Measurements from ENCODE around the gene KIFAP3.

The KIFAP3 gene

DNA sequence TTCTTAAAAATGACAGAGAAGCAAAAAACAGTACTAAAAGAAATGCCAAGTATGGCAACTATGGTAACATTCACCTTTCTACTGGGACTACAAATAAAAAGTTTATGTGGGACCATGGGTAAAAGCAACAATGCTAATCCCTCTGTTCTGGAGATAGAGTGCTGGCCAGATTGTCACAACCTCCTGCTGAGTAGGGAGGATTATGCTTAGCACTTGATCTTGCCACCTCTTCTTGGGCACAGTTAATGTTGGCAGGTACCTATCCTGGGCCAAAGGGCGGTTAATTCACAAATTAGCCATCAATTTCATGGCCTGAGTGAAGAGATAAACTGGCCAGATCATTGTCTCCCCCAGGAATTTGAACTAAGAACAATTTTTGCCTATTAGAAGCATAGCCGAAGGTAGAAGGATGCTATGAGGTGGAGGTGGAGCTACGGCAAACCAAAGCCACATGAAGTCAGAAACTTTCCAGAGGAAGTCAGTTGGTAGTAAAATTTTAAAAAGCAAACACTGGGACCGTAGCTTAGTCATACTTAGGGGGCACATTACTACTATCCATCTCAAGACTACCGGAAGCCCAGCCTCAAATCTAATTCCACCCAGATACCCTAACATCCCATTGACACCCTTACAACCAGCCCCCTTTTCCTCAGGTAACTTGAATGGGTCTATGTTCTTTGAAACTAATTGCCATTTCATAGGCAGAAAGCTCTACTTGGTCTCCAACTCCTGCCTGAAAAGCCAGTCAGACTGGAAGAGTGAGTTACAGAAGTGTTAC, 183.5 kb downstream of the KIFAP3 start:
- H3K9ac ChIP-seq (ENCODE audit: low read length), result peak overlapping the region; percentile 8
- no peaks in the 10 kb centered on the region for H3K9me3 ChIP-seq (ENCODE audit: control insufficient read depth, low read length)
- H3K36me3 ChIP-seq (ENCODE audit: control insufficient read depth, insufficient read depth, low read length), result no peaks in the 10 kb centered on the region
- H3K4me3 ChIP-seq (ENCODE audit: low read length), result no peak overlapping the region
- peaks cover 18% of the 10 kb centered on the region for H3K4me1 ChIP-seq (ENCODE audit: control insufficient read depth, insufficient read depth, low read length)
- H3K27me3 ChIP-seq (ENCODE audit: control insufficient read depth, insufficient read depth, low read length), result no peaks in the 10 kb centered on the region

DNA sequence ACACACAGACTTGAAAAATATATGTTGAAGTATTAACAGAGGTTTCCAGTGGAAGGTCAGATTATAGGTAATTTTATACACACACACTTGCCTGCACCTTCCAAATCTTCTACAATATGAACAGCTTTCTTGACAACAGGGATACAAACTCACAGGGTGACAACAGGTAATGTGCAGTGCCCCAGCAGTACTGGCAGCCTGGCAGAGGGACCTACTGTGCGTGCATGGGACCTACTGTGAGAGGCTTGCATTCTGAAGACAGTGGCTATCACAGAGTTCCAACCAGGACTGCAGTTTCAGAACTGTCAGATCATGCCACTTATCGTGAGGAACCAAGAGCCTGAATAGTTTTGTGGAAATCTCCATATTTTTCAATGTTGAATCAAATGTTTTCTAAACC, 184.6 kb downstream of the KIFAP3 start:
- peaks cover 18% of the 10 kb centered on the region for H3K4me1 ChIP-seq (ENCODE audit: control insufficient read depth, insufficient read depth, low read length)
- H3K9ac ChIP-seq (ENCODE audit: low read length), result no peak overlapping the region
- H3K4me3 ChIP-seq (ENCODE audit: low read length), result no peak overlapping the region
- no peaks in the 10 kb centered on the region for H3K27me3 ChIP-seq (ENCODE audit: control insufficient read depth, insufficient read depth, low read length)
- no peaks in the 10 kb centered on the region for H3K9me3 ChIP-seq (ENCODE audit: control insufficient read depth, low read length)
- H3K36me3 ChIP-seq (ENCODE audit: control insufficient read depth, insufficient read depth, low read length), result no peaks in the 10 kb centered on the region

DNA sequence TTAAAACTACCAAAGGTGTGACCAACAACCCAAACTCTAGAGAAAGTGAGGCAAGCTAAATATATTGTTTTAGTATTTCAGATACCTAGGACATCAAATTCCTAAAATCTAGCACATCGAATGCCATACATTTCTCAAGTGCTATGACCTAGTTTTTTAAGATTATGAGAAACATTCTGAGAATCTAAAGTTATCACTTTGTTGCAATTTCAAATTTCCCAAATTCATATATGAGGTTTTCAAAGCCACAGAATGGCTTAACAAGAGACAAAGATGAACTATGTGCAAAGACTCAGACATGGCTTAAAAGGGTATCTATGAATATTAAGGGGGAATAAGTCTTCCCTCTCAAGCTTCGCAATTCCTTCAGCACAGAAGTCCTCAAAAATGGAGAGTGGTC, 187.6 kb downstream of the KIFAP3 start:
- H3K36me3 ChIP-seq (ENCODE audit: control insufficient read depth, insufficient read depth, low read length), result no peaks in the 10 kb centered on the region
- H3K4me3 ChIP-seq (ENCODE audit: low read length), result no peak overlapping the region
- H3K9me3 ChIP-seq (ENCODE audit: control insufficient read depth, low read length), result no peaks in the 10 kb centered on the region
- H3K9ac ChIP-seq (ENCODE audit: low read length), result no peak overlapping the region
- peaks cover 13% of the 10 kb centered on the region for H3K4me1 ChIP-seq (ENCODE audit: control insufficient read depth, insufficient read depth, low read length)
- no peaks in the 10 kb centered on the region for H3K27me3 ChIP-seq (ENCODE audit: control insufficient read depth, insufficient read depth, low read length)

DNA sequence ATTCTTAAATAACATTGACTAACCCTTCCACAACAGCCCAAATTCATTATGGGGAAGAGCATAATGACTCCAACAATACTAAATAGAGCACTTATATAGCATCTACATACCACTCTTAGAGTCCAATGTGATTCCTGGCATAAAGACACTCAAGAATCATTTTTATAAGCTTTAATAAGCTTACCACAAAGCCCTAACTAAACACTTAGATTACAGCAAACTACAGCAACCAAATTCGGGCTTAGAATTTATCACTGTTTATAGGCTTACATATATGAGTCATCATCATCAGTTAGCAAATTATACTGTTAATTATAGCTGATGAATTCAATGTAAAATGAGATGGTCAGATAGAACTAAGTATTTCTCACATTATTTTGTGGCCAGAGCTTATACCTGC, 188.1 kb downstream of the KIFAP3 start:
- no peaks in the 10 kb centered on the region for H3K36me3 ChIP-seq (ENCODE audit: control insufficient read depth, insufficient read depth, low read length)
- H3K4me1 ChIP-seq (ENCODE audit: control insufficient read depth, insufficient read depth, low read length), result peaks cover 8% of the 10 kb centered on the region
- no peaks in the 10 kb centered on the region for H3K9me3 ChIP-seq (ENCODE audit: control insufficient read depth, low read length)
- H3K4me3 ChIP-seq (ENCODE audit: low read length), result no peak overlapping the region
- H3K9ac ChIP-seq (ENCODE audit: low read length), result no peak overlapping the region
- H3K27me3 ChIP-seq (ENCODE audit: control insufficient read depth, insufficient read depth, low read length), result no peaks in the 10 kb centered on the region

DNA sequence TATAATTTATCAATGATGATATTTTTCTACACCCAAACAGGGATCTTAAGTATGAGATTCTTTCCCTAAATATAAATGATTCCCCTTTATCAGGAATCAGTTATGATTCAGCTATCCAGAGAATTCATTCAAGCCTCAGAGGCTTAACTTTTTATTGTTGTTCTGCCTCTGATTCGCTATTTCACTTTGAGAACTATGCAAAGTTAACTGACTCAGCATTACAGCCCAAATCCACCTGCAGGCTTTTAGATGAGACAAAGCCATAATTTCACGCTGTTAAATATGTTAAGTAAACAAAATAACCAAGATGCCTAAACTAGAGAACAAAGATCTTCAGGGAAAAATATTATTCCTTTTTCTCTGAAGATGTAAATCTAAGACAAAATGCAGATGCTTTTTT, 189.3 kb downstream of the KIFAP3 start:
- H3K9ac ChIP-seq (ENCODE audit: low read length), result no peak overlapping the region
- H3K9me3 ChIP-seq (ENCODE audit: control insufficient read depth, low read length), result no peaks in the 10 kb centered on the region
- no peaks in the 10 kb centered on the region for H3K36me3 ChIP-seq (ENCODE audit: control insufficient read depth, insufficient read depth, low read length)
- H3K4me3 ChIP-seq (ENCODE audit: low read length), result no peak overlapping the region
- H3K27me3 ChIP-seq (ENCODE audit: control insufficient read depth, insufficient read depth, low read length), result no peaks in the 10 kb centered on the region
- no peaks in the 10 kb centered on the region for H3K4me1 ChIP-seq (ENCODE audit: control insufficient read depth, insufficient read depth, low read length)

DNA sequence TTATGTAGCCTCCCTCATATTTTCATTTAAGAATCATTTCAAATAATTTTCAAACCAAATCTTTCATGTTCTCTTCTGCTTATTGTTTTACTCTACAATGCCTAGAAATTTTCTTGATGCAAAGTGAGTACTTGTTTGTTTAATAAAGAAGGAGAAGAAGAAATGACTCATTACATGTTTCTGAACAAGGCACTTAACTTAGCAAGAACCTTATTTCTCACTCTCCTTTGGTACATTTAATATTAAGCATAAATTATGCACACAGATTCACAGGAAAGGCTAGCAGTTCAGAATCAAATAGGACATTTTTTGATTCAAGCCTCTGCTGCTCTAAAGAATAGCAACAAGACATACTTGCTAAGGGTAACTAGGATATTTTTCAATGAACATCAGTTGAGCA, 189.9 kb downstream of the KIFAP3 start:
- H3K36me3 ChIP-seq (ENCODE audit: control insufficient read depth, insufficient read depth, low read length), result no peaks in the 10 kb centered on the region
- no peak overlapping the region for H3K4me3 ChIP-seq (ENCODE audit: low read length)
- H3K27me3 ChIP-seq (ENCODE audit: control insufficient read depth, insufficient read depth, low read length), result no peaks in the 10 kb centered on the region
- H3K9ac ChIP-seq (ENCODE audit: low read length), result no peak overlapping the region
- H3K4me1 ChIP-seq (ENCODE audit: control insufficient read depth, insufficient read depth, low read length), result no peaks in the 10 kb centered on the region
- H3K9me3 ChIP-seq (ENCODE audit: control insufficient read depth, low read length), result no peaks in the 10 kb centered on the region

DNA sequence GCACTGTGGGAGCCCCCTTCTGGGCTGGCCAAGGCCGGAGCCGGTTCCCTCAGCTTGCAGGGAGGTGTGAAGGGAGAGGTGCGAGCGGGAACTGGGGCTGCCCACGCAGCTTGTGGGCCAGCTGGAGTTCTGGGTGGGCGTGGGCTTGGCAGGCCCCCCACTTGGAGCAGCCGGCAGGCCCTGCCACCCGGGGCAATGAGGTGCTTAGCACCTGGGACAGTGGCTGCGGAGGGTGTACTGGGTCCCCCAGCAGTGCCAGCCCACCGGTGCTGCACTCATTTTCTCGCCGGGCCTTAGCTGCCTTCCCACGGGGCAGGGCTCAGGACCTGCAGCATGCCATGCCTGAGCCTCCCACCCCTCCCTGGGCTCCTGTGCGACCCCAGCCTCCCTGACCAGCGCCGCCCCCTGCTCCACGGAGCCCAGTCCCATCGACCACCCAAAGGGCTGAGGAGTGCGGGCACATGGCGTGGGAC, 192.4 kb downstream of the KIFAP3 start:
- Histone ChIP-seq H3K4me1 (ENCODE audit: control insufficient read depth, insufficient read depth, low read length) (no peaks in the 10 kb centered on the region), H3K9me3 (ENCODE audit: control insufficient read depth, low read length) (no peaks in the 10 kb centered on the region), H3K27me3 (ENCODE audit: control insufficient read depth, insufficient read depth, low read length) (no peaks in the 10 kb centered on the region), H3K4me3 (ENCODE audit: low read length) (no peak overlapping the region), H3K9ac (ENCODE audit: low read length) (no peak overlapping the region), H3K36me3 (ENCODE audit: control insufficient read depth, insufficient read depth, low read length) (peaks cover 6% of the 10 kb centered on the region)

DNA sequence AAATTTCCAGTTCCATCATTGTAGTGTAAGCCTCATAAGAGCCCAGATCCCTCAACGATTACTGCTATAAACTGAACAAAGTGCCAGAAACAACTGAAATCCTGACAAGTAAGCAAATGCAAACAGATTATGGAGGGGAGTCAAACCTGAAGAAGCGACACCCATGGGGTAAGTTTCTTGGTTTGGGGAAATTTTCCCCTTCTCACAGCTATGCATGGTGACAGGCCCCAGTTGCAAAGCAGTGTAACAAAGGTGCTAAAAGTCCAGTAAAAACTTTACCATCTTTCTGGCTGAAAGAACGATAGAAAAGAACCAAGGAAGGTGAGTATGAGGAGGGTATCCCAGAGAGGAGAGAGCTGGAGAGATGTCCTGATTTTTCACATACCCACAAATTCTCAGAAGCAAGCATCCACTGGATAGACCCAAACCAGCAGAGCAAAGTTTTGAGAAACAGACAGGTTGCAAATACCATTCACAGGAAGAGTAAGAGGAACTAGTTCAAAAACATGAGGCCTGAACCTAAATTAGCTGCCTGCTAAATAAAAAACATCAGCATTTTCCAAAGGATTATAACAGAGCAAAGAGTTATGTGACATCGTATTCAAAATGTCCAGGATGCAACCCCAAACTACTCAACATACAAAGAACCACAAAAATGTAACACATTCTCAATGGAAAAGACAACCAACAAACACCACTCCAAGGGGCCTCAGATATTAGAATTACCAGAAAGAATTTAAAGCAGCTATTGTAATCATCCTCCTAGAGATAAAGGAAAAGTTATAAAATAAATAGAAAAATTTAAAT, 195.3 kb downstream of the KIFAP3 start:
- Histone ChIP-seq H3K9ac (ENCODE audit: low read length) (no peak overlapping the region), H3K27me3 (ENCODE audit: control insufficient read depth, insufficient read depth, low read length) (no peaks in the 10 kb centered on the region), H3K36me3 (ENCODE audit: control insufficient read depth, insufficient read depth, low read length) (peaks cover 6% of the 10 kb centered on the region), H3K4me3 (ENCODE audit: low read length) (no peak overlapping the region), H3K9me3 (ENCODE audit: control insufficient read depth, low read length) (no peaks in the 10 kb centered on the region), H3K4me1 (ENCODE audit: control insufficient read depth, insufficient read depth, low read length) (no peaks in the 10 kb centered on the region)

DNA sequence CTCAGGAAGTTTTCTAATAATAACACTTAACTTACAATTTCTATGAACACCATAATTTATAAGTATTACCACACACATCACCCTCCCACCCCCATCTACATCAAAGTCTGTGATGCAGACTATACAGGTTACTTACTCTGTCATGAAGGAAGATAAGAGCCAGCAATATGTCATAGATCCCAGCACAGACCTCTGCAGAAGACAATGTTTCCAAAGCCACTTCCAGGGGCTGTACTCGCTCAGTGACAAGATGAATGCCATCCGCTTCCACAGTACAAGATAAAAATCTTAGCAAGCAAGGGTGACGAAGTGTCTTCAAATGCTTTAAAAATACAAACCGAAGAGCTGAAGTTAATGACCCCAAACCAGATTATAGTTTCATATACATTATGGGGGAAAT, 196.0 kb downstream of the KIFAP3 start:
- no peaks in the 10 kb centered on the region for H3K27me3 ChIP-seq (ENCODE audit: control insufficient read depth, insufficient read depth, low read length)
- H3K36me3 ChIP-seq (ENCODE audit: control insufficient read depth, insufficient read depth, low read length), result peaks cover 6% of the 10 kb centered on the region
- no peak overlapping the region for H3K4me3 ChIP-seq (ENCODE audit: low read length)
- no peaks in the 10 kb centered on the region for H3K4me1 ChIP-seq (ENCODE audit: control insufficient read depth, insufficient read depth, low read length)
- H3K9ac ChIP-seq (ENCODE audit: low read length), result no peak overlapping the region
- no peaks in the 10 kb centered on the region for H3K9me3 ChIP-seq (ENCODE audit: control insufficient read depth, low read length)

DNA sequence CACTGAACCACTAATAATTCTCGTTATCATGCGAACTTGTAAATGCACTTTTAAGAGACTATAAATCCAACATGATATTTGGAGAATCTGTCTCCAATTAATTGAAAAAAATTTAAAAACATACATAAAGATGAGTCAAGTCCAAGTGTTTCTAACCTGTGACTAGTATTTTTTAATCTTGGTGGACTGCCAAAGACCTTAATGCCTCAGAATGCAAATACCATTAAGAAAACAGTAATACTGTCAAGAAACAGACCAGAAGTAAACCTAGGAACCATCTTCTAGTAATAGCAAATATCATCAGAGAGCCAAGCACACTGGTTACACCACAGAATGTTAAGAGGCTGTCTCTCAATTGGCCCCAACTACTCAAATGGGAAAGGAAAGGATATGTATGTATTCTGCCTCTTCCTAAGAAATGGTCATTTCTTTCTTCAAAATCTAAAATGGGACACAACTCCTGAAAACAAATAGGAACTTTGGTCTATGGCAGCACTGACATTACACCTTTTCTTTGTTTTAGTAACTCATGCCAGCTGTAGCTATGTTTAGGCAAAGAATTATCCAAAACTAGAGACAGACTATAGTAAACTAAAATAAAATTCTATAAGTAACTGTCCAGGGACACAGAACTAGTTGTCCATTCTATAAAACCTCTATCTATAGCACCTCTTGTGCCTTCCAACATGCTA, 196.5 kb downstream of the KIFAP3 start:
- Histone ChIP-seq H3K9ac (ENCODE audit: low read length) (no peak overlapping the region), H3K4me1 (ENCODE audit: control insufficient read depth, insufficient read depth, low read length) (no peaks in the 10 kb centered on the region), H3K36me3 (ENCODE audit: control insufficient read depth, insufficient read depth, low read length) (peaks cover 11% of the 10 kb centered on the region), H3K4me3 (ENCODE audit: low read length) (no peak overlapping the region), H3K27me3 (ENCODE audit: control insufficient read depth, insufficient read depth, low read length) (no peaks in the 10 kb centered on the region), H3K9me3 (ENCODE audit: control insufficient read depth, low read length) (no peaks in the 10 kb centered on the region)

DNA sequence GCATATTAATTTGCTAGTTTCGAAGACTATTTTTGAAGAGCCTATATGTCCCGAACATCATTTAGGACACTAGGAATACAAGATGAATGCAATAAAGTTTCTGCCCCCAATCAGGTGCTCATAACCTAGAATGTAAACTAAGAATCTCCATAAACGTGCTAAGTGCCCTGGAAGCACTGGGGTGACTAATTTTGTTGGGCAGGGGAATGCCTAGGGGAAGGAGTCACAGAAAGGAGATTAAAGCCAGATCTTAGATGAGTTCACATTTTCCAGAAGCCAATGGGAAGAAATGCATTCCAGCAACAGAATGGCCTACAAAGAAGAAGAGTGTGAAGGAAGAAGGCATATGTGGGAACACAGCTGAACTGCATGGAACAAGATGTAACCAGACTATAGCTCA, 200.3 kb downstream of the KIFAP3 start:
- Histone ChIP-seq H3K36me3 (ENCODE audit: control insufficient read depth, insufficient read depth, low read length) (peaks cover 12% of the 10 kb centered on the region), H3K4me3 (ENCODE audit: low read length) (no peak overlapping the region), H3K27me3 (ENCODE audit: control insufficient read depth, insufficient read depth, low read length) (no peaks in the 10 kb centered on the region), H3K9ac (ENCODE audit: low read length) (no peak overlapping the region), H3K4me1 (ENCODE audit: control insufficient read depth, insufficient read depth, low read length) (no peaks in the 10 kb centered on the region), H3K9me3 (ENCODE audit: control insufficient read depth, low read length) (no peaks in the 10 kb centered on the region)
